ENCODE results near the gene HCRTR2.
"Not testable (repeated sequence)": the region's sequence is repeated elsewhere in the genome, so short reads cannot be mapped to it uniquely, and the experiment has no call there.

HCRTR2 gene

GRCh38 chr6:55281215-55281614 is 106.9 kb downstream of the HCRTR2 start:
- no peak for TF ChIP-seq CTCF (IDR thresholded peaks at IDR 0.05; ENCODE audit: control insufficient read depth, extremely low read depth, insufficient read depth)
- no peak overlapping the region for H3K4me3 ChIP-seq (ENCODE audit: low read depth, low read length)
- DNase-seq (ENCODE audit: low read depth): no peak

GRCh38 chr6:55282115-55282514 is 107.8 kb downstream of the HCRTR2 start:
- H3K4me3 ChIP-seq (ENCODE audit: low read depth, low read length): no peak overlapping the region

GRCh38 chr6:55286824-55287223 is 112.5 kb downstream of the HCRTR2 start:
- H3K4me3 ChIP-seq (ENCODE audit: low read depth, low read length): no peak overlapping the region
- DNase-seq (ENCODE audit: low read depth): no peak
- no peak for TF ChIP-seq CTCF (IDR thresholded peaks at IDR 0.05; ENCODE audit: control insufficient read depth, extremely low read depth, insufficient read depth)

More at GRCh38 chr6:55282115-55282514, 107.8 kb downstream of the HCRTR2 start:
- TF ChIP-seq CTCF (IDR thresholded peaks at IDR 0.05; ENCODE audit: control insufficient read depth, extremely low read depth, insufficient read depth): no peak
- DNase-seq (ENCODE audit: low read depth): no peak

- DNase-seq (ENCODE audit: low read depth): no peak
- no peak for TF ChIP-seq CTCF (IDR thresholded peaks at IDR 0.05; ENCODE audit: control insufficient read depth, extremely low read depth, insufficient read depth)
- H3K4me3 ChIP-seq (ENCODE audit: low read depth, low read length): no peak overlapping the region
Measured at GRCh38 chr6:55290736-55291135, 116.4 kb downstream of the HCRTR2 start.

- H3K4me3 ChIP-seq (ENCODE audit: low read depth, low read length): no peak overlapping the region
- DNase-seq (ENCODE audit: low read depth): no peak
- TF ChIP-seq CTCF (IDR thresholded peaks at IDR 0.05; ENCODE audit: control insufficient read depth, extremely low read depth, insufficient read depth): no peak
Measured at GRCh38 chr6:55293116-55293515, 118.8 kb downstream of the HCRTR2 start.

- not testable (repeated sequence) for DNase-seq (ENCODE audit: low read depth); H3K4me3 ChIP-seq (ENCODE audit: low read depth, low read length)
Measured at GRCh38 chr6:55297214-55297613, 122.9 kb downstream of the HCRTR2 start.

GRCh38 chr6:55299286-55299985 is 125.1 kb downstream of the HCRTR2 start:
- TF ChIP-seq CTCF (IDR thresholded peaks at IDR 0.05; ENCODE audit: control insufficient read depth, extremely low read depth, insufficient read depth): no peak
- H3K4me3 ChIP-seq (ENCODE audit: low read depth, low read length): no peak overlapping the region
- peak; percentile 65 for DNase-seq (ENCODE audit: low read depth)

Measured in LNCaP clone FGC (cell line).